ENCODE measurements around the gene MIA2.
A peak's percentile ranks its signal among the peaks of the same experiment; 100 is the strongest.

Gene MIA2

DNA sequence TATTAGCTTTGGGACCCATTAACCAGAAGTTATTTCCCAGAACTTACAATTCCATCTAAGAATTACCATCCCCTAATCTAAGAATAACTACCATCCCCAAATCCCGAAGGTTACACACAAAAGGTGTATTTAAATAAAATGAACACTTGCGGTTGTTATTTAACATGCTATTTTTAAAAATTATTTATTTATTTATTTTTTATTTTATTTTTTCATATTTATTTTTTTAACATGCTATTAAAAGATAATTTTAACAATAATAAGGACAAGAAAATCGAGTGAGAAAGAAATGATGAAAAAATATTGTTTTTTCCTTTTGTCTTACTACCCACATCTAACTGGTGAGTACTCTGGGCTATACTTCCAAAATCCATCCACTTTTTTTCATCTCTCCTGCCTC lies 192.2 kb downstream of the MIA2 start:
- TF ChIP-seq, protein P1, sequence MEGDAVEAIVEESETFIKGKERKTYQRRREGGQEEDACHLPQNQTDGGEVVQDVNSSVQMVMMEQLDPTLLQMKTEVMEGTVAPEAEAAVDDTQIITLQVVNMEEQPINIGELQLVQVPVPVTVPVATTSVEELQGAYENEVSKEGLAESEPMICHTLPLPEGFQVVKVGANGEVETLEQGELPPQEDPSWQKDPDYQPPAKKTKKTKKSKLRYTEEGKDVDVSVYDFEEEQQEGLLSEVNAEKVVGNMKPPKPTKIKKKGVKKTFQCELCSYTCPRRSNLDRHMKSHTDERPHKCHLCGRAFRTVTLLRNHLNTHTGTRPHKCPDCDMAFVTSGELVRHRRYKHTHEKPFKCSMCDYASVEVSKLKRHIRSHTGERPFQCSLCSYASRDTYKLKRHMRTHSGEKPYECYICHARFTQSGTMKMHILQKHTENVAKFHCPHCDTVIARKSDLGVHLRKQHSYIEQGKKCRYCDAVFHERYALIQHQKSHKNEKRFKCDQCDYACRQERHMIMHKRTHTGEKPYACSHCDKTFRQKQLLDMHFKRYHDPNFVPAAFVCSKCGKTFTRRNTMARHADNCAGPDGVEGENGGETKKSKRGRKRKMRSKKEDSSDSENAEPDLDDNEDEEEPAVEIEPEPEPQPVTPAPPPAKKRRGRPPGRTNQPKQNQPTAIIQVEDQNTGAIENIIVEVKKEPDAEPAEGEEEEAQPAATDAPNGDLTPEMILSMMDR (conservative IDR thresholded peaks at IDR 0.05; ENCODE audit: control insufficient read depth, insufficient read depth, low read depth, low read length): no peak
- DNase-seq (ENCODE audit: low read depth): no peak
- H3K4me3 ChIP-seq (ENCODE audit: control insufficient read depth, low read depth, low read length): no peak overlapping the region

DNA sequence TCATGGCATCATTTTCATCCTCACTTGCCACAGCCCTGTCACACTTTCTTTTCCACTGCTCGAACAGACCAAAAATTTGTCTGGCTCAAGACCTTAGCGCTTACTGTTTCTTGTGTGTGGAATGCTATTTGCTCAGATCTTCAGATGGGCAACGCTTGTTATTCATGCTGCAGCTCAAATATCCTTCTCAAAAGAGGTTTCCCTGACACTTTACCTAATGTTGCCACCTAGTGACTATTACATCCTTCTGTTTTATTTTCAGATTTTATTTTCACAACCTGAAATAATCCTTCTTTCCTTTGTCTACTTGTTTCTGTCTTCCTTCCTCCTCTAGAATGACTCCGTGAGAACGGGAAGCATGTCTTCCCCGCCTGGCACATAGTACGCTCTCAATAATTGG lies 192.9 kb downstream of the MIA2 start:
- no peak overlapping the region for H3K4me3 ChIP-seq (ENCODE audit: control insufficient read depth, low read depth, low read length)
- TF ChIP-seq, protein P1 (conservative IDR thresholded peaks at IDR 0.05; ENCODE audit: control insufficient read depth, insufficient read depth, low read depth, low read length): peak; percentile 39
- peak; percentile 74 for DNase-seq (ENCODE audit: low read depth)

DNA sequence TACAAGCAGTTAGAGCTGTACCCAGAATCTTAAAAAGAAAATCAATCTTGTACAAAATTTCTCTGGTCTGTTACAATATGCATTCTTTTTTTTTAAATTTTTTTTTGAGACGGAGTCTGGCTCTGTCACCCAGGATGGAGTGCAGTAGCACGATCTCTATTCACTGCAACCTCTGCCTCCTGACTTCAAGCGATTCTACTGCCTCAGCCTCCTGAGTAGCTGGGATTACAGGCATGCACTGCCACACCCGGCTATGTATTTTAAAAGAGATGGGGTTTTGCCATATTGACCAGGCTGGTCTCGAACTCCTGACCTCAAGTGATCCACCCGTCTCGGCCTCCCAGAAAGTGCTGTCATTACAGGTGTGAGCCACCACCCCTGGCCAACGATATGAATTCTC lies 194.4 kb downstream of the MIA2 start:
- DNase-seq (ENCODE audit: low read depth): no peak
- TF ChIP-seq, protein P1 (conservative IDR thresholded peaks at IDR 0.05; ENCODE audit: control insufficient read depth, insufficient read depth, low read depth, low read length): no peak
- H3K4me3 ChIP-seq (ENCODE audit: control insufficient read depth, low read depth, low read length): no peak overlapping the region

DNA sequence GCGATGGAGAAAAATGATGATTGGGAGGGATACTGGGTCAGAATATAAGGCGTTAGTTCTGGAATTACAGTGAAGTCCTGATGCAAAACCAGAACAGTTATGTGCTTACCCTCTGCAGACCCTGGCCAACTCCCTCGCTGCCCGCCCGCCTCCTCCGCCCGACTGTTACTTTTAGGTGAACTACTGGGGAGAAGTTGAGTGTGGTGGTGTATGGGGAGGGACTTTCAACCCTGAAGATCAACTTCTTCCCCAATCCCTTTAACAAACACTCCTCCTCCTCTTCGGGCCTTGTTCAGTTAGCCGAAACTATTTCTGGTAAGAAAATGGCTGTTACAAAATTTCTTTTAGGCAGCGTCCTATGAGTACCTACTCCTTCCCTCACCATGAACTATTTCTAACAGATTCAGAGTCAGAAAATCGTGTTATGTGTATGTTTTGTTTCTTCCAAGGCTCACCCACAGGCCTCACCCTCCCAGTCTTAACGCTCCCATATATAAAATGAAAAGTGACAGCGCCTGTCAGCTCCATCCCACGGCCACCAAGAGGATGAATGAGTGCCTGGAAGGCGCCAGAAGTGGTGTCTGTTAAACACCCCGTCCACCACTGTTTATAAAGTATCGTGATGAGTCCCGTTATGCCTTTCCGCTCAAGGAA lies 197.2 kb downstream of the MIA2 start:
- H3K4me3 ChIP-seq (ENCODE audit: control insufficient read depth, low read depth, low read length): peak overlapping the region; percentile 84
- DNase-seq (ENCODE audit: low read depth): peak; percentile 24
- TF ChIP-seq, protein P1 (conservative IDR thresholded peaks at IDR 0.05; ENCODE audit: control insufficient read depth, insufficient read depth, low read depth, low read length): no peak

DNA sequence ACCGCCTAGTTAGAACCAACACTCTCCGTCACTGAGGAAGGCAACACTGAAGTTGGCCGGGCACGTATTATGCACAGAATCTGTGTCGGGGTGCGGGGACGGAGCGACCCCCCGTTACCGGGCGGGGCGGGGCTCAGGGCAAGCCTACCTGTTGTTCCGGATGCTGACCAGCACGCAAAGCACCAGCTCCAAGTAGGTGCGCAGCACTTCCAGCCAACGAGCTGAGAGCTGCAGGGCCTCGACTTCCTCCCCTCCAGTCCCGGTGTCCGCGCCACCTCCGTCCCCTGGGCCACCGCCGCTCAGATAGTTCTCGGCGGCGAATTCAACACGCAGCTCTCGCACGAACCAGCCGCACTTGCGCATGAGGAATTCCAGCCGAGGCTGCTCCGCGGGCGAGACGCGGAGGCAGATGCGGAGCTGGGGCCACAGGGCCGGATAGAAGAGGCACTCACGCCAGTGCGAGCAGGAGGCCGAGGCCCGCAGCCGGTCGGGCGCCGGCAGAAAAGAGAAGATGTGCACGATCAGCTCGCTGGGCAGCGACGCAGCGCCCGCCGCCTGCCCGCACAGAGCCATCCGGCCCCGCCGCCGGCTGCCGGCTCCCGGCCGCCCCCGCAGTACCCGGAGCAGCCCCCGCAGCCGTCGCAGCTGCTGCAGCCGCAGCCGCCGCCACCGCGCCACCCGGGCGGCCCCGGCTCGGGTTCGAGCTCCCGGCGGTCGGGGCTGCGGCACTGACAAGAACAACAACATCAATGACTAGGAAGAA lies 197.9 kb downstream of the MIA2 start:
- peak overlapping the region; percentile 84 for H3K4me3 ChIP-seq (ENCODE audit: control insufficient read depth, low read depth, low read length)
- TF ChIP-seq, protein P1 (conservative IDR thresholded peaks at IDR 0.05; ENCODE audit: control insufficient read depth, insufficient read depth, low read depth, low read length): no peak
- peak; percentile 16 for DNase-seq (ENCODE audit: low read depth)

DNA sequence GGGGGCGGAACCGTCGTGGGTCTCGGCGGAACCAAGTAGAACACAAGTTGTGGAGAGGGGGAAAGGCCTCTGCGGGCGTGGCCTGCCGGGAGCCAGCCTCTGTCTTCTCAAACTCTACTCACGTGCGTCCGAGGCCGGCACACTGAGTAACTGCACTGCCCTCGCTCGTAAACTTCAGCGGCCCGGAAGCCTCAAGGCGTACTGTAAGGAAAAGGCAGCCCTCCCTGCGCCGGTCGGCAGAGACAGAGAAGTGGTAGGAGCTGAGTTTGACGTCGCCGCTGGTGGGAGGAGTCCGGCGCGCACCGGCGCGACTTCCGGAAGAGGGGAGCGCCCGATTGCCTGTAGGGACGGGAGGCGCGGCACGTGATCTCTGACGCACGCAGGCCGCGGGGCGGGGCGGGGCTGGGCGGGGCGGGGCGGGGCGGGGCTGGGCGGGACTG lies 198.5 kb downstream of the MIA2 start, which contains the start of gene FBXO33:
Gene FBXO33, minus strand, starts transcription at position 255 of the 440 bp plus-strand sequence. CDS start 271 bp downstream, outside the sequence.
- H3K4me3 ChIP-seq (ENCODE audit: control insufficient read depth, low read depth, low read length): peak within 1 kb of the TSS; percentile 85

More for the DNA sequence above, 198.5 kb downstream of the MIA2 start, which contains the start of gene FBXO33:
- TF ChIP-seq, protein P1 (conservative IDR thresholded peaks at IDR 0.05; ENCODE audit: control insufficient read depth, insufficient read depth, low read depth, low read length): no peak
- peak; percentile 95 for DNase-seq (ENCODE audit: low read depth)

All from fibroblast of mammary gland (primary cell).